ENCODE results near the gene DIAPH1. TPM values are rescaled to one million over a fixed set of nuclear protein-coding genes. Genes with fewer than 3 reads are reported as not detected.

DIAPH1 gene
- total RNA-seq, 1 experiment from 2014 or later, result 117 TPM

DNA sequence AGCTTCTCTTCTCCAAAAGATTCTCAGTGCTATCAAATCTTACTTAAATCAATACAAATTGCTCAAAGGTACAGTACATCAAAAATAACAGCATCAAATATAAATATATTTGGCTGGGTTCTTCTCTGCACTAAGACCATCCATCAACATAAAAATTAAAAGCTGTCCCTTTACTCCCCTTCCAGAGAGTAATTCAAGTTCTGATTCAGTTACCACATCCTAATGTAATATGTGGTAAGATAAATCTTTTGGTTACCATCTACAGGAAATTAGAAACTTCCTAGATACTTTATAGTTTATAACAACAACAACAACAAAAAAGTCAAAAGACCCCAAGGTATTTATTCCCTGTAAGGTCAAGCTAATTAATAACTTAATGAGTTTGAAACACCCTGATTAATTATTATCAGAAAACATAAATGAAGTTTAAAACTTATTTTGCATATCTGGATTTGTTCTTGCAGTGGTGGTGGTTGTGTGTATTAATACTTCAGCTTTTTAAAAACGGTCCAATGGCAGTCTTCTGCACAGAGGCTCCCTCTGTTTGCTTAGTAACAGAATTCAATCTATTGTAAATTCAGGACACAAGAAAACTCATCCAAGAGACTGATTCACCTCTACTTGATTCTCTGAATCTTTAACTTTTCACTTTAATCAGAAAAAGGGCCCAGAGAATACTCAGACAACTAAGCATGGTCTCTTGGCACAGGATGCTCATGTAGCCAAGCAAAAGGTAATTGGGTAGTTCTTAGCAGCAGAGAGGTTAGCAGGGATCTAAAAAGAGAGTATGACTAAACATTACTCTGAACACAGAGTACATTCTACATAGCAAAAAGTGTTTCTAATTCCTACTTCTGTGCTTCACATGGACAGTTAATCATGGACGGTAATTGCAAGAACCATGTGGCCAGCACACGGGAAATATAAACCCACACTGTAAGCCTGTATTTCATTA lies 20.1 kb downstream of the DIAPH1 start:
- Histone ChIP-seq H2AFZ (ENCODE audit: low read length) (no peak overlapping the region), H3K4me1 (ENCODE audit: insufficient read depth, low read length) (no peaks in the 10 kb centered on the region), H2BK120ac (ENCODE audit: low read depth, low read length, poor library complexity, severe bottlenecking) (no peak overlapping the region), H3T11ph (ENCODE audit: low read length) (no peak overlapping the region), H3K23me2 (ENCODE audit: insufficient read length, low read depth, low read length, poor library complexity, severe bottlenecking) (no peaks in the 10 kb centered on the region), H2BK5ac (ENCODE audit: insufficient read length, low read length) (no peak overlapping the region), H3K27me3 (ENCODE audit: insufficient read depth, low read length) (no peaks in the 10 kb centered on the region), H3K9ac (ENCODE audit: extremely low read depth, insufficient read length, low read length) (no peak overlapping the region), H4K91ac (ENCODE audit: insufficient read length, low read depth, low read length) (no peak overlapping the region), H3K23ac (ENCODE audit: insufficient read length, low read depth, low read length) (no peak overlapping the region), H3K4me2 (ENCODE audit: insufficient read depth, insufficient read length, low read length) (no peak overlapping the region), H3K18ac (ENCODE audit: insufficient read length, low read depth, low read length) (no peak overlapping the region), H2BK15ac (ENCODE audit: low read depth, low read length) (no peak overlapping the region), H4K20me1 (ENCODE audit: control insufficient read depth, insufficient read depth, insufficient read length) (no peaks in the 10 kb centered on the region), H2AK5ac (ENCODE audit: insufficient read length, low read length) (no peak overlapping the region), H2BK20ac (ENCODE audit: low read depth, low read length, poor library complexity, severe bottlenecking) (no peak overlapping the region), H3K79me2 (ENCODE audit: insufficient read depth, low read length) (peaks cover 10% of the 10 kb centered on the region; the same call in 1 of the 2 replicates), H3K9me3 (ENCODE audit: control insufficient read depth, low read depth, low read length) (no peaks in the 10 kb centered on the region), H2BK12ac (ENCODE audit: insufficient read length, low read depth, low read length) (no peak overlapping the region), H3K79me1 (ENCODE audit: insufficient read depth, low read depth, low read length, poor library complexity, severe bottlenecking) (peaks cover 3% of the 10 kb centered on the region), H3K14ac (ENCODE audit: insufficient read depth, low read length) (no peak overlapping the region), H3K27ac (ENCODE audit: insufficient read length, low read depth, low read length) (no peak overlapping the region), H4K5ac (ENCODE audit: insufficient read length, low read depth, low read length) (no peak overlapping the region), H3K4ac (ENCODE audit: low read depth, low read length) (no peak overlapping the region), H4K8ac (replicated peaks; ENCODE audit: insufficient read length, low read depth, low read length) (no peak overlapping the region), H3K56ac (ENCODE audit: insufficient read length, low read depth, low read length) (no peak overlapping the region)
- no CpG with 5 or more reads among the region's 3 CpGs for WGBS (ENCODE audit: extremely low coverage, insufficient read length, low lambda C conversion rate)
- Mint-ChIP-seq H3K27me3 (ENCODE audit: low read depth) (no peaks in the 10 kb centered on the region), H3K4me3 (no peak overlapping the region), H3K9me3 (no peaks in the 10 kb centered on the region), H3K27ac (peak overlapping the region in 1 of 3 experiments; percentile 70; a peak in 2 of 7 replicates), H3K4me1 (peaks cover 2 to 4% of the 10 kb centered on the region in 2 experiments; a peak in 1 of 4 replicates), H3K36me3 (ENCODE audit: insufficient read depth in 1 of 3, low read depth in 3 of 3) (peaks cover 0 to 4% (median 2%) of the 10 kb centered on the region in 3 experiments; a peak in 1 of 7 replicates)
- TF ChIP-seq, protein P1, sequence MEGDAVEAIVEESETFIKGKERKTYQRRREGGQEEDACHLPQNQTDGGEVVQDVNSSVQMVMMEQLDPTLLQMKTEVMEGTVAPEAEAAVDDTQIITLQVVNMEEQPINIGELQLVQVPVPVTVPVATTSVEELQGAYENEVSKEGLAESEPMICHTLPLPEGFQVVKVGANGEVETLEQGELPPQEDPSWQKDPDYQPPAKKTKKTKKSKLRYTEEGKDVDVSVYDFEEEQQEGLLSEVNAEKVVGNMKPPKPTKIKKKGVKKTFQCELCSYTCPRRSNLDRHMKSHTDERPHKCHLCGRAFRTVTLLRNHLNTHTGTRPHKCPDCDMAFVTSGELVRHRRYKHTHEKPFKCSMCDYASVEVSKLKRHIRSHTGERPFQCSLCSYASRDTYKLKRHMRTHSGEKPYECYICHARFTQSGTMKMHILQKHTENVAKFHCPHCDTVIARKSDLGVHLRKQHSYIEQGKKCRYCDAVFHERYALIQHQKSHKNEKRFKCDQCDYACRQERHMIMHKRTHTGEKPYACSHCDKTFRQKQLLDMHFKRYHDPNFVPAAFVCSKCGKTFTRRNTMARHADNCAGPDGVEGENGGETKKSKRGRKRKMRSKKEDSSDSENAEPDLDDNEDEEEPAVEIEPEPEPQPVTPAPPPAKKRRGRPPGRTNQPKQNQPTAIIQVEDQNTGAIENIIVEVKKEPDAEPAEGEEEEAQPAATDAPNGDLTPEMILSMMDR (conservative IDR thresholded peaks at IDR 0.05), result no peak
- no peak for DNase-seq

Measured in H9 (cell line).